ENCODE data around the gene TNNI2.

- TF ChIP-seq ZNF747 (tag by site-specific recombination; IDR thresholded peaks at IDR 0.05): no peak
- no peak for TF ChIP-seq ELK4 (IDR thresholded peaks at IDR 0.05; ENCODE audit: borderline replicate concordance, low read depth, low read length)
- TF ChIP-seq, protein P1, sequence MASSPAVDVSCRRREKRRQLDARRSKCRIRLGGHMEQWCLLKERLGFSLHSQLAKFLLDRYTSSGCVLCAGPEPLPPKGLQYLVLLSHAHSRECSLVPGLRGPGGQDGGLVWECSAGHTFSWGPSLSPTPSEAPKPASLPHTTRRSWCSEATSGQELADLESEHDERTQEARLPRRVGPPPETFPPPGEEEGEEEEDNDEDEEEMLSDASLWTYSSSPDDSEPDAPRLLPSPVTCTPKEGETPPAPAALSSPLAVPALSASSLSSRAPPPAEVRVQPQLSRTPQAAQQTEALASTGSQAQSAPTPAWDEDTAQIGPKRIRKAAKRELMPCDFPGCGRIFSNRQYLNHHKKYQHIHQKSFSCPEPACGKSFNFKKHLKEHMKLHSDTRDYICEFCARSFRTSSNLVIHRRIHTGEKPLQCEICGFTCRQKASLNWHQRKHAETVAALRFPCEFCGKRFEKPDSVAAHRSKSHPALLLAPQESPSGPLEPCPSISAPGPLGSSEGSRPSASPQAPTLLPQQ (tag by site-specific recombination; IDR thresholded peaks at IDR 0.05): no peak
- no peak for TF ChIP-seq TCF7L2 (IDR thresholded peaks at IDR 0.05; ENCODE audit: borderline replicate concordance, low read depth, low read length)
- TF ChIP-seq CTCF (tag by site-specific recombination; IDR thresholded peaks at IDR 0.05): peak; percentile 59
- TF ChIP-seq ZNF211 (tag by site-specific recombination; IDR thresholded peaks at IDR 0.05; ENCODE audit: low read depth): no peak
- TF ChIP-seq, protein P2, sequence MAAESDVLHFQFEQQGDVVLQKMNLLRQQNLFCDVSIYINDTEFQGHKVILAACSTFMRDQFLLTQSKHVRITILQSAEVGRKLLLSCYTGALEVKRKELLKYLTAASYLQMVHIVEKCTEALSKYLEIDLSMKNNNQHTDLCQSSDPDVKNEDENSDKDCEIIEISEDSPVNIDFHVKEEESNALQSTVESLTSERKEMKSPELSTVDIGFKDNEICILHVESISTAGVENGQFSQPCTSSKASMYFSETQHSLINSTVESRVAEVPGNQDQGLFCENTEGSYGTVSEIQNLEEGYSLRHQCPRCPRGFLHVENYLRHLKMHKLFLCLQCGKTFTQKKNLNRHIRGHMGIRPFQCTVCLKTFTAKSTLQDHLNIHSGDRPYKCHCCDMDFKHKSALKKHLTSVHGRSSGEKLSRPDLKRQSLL (tag by site-specific recombination; IDR thresholded peaks at IDR 0.05): no peak
- TF ChIP-seq ZNF629 (tag by site-specific recombination; IDR thresholded peaks at IDR 0.05): no peak
- TF ChIP-seq, protein P3, sequence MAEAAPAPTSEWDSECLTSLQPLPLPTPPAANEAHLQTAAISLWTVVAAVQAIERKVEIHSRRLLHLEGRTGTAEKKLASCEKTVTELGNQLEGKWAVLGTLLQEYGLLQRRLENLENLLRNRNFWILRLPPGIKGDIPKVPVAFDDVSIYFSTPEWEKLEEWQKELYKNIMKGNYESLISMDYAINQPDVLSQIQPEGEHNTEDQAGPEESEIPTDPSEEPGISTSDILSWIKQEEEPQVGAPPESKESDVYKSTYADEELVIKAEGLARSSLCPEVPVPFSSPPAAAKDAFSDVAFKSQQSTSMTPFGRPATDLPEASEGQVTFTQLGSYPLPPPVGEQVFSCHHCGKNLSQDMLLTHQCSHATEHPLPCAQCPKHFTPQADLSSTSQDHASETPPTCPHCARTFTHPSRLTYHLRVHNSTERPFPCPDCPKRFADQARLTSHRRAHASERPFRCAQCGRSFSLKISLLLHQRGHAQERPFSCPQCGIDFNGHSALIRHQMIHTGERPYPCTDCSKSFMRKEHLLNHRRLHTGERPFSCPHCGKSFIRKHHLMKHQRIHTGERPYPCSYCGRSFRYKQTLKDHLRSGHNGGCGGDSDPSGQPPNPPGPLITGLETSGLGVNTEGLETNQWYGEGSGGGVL (tag by site-specific recombination; IDR thresholded peaks at IDR 0.05): no peak
- no peak for TF ChIP-seq RBAK (tag by site-specific recombination; IDR thresholded peaks at IDR 0.05)
Measured at GRCh38 chr11:1837171-1838076, 1.4 kb upstream of the TNNI2 start.

Data from HEK293 (cell line).